H9 (cell line): ENCODE measurements around the gene CCR4. TPM values are rescaled to one million over a fixed set of nuclear protein-coding genes. Genes with fewer than 3 reads are reported as not detected.

ENCODE experiments used
- DNase-seq: peaks from one replicate; pipeline ENCODE4 v3.0.0-alpha.2; 2017
- H2AFZ ChIP-seq: one replicate; pipeline ENCODE4 v1.6.1; 2013; ENCODE audit warnings: mild to moderate bottlenecking, low read length, control low read depth, moderate library complexity
- H2AK5ac ChIP-seq: 2 replicates; pipeline ENCODE4 v1.6.1; 2013; ENCODE audit warnings: low read length, control low read depth, mixed read lengths; ENCODE audit not compliant: insufficient read length
- H2BK120ac ChIP-seq: one replicate; pipeline ENCODE4 v1.6.1; 2013; ENCODE audit warnings: low read depth, mild to moderate bottlenecking, low read length, control low read depth, inconsistent platforms; ENCODE audit not compliant: poor library complexity, severe bottlenecking
- H2BK12ac ChIP-seq: 2 replicates; pipeline ENCODE4 v1.6.1; 2013; ENCODE audit warnings: low read length, control low read depth, mixed read lengths, low read depth; ENCODE audit not compliant: insufficient read length
- H2BK15ac ChIP-seq: 2 replicates; pipeline ENCODE4 v1.6.1; 2013; ENCODE audit warnings: low read depth, low read length, control low read depth
- H2BK20ac ChIP-seq: one replicate; pipeline ENCODE4 v1.6.1; 2013; ENCODE audit warnings: low read depth, mild to moderate bottlenecking, low read length, control low read depth, inconsistent platforms; ENCODE audit not compliant: poor library complexity, severe bottlenecking
- H2BK5ac ChIP-seq: 2 replicates; pipeline ENCODE4 v1.6.1; 2013; ENCODE audit warnings: low read length, control low read depth, mixed read lengths; ENCODE audit not compliant: insufficient read length
- H3K14ac ChIP-seq: 2 replicates; pipeline ENCODE4 v1.6.1; 2013; ENCODE audit warnings: low read length, control low read depth; ENCODE audit not compliant: insufficient read depth
- H3K18ac ChIP-seq: 2 replicates; pipeline ENCODE4 v1.6.1; 2013; ENCODE audit warnings: low read depth, mild to moderate bottlenecking, mixed read lengths, low read length, control low read depth; ENCODE audit not compliant: insufficient read length
- H3K23ac ChIP-seq: 2 replicates; pipeline ENCODE4 v1.6.1; 2013; ENCODE audit warnings: low read length, control low read depth, mixed read lengths, low read depth; ENCODE audit not compliant: insufficient read length
- H3K23me2 ChIP-seq: 2 replicates; pipeline ENCODE4 v1.6.1; 2013; ENCODE audit warnings: low read depth, mild to moderate bottlenecking, mixed read lengths, low read length, control low read depth; ENCODE audit not compliant: insufficient read length, poor library complexity, severe bottlenecking
- H3K27ac ChIP-seq: 2 replicates; pipeline ENCODE4 v1.5.1; 2013; ENCODE audit warnings: low read length, control low read depth, mixed read lengths, low read depth; ENCODE audit not compliant: insufficient read length
- H3K27me3 ChIP-seq: 2 replicates; pipeline ENCODE4 v1.6.1; 2013; ENCODE audit warnings: low read length, control low read depth, inconsistent platforms; ENCODE audit not compliant: insufficient read depth
- H3K4ac ChIP-seq: 2 replicates; pipeline ENCODE4 v1.6.1; 2013; ENCODE audit warnings: low read depth, mild to moderate bottlenecking, control low read depth, inconsistent platforms, low read length, moderate library complexity
- H3K4me1 ChIP-seq: 2 replicates; pipeline ENCODE4 v1.6.1; 2013; ENCODE audit warnings: low read length, control low read depth, inconsistent platforms; ENCODE audit not compliant: insufficient read depth
- H3K4me2 ChIP-seq: 2 replicates; pipeline ENCODE4 v1.6.1; 2013; ENCODE audit warnings: low read length, control low read depth, mixed read lengths; ENCODE audit not compliant: insufficient read length, insufficient read depth
- H3K56ac ChIP-seq: 2 replicates; pipeline ENCODE4 v1.6.1; 2013; ENCODE audit warnings: low read depth, mild to moderate bottlenecking, mixed read lengths, low read length, control low read depth; ENCODE audit not compliant: insufficient read length
- H3K79me1 ChIP-seq: 2 replicates; pipeline ENCODE4 v1.6.1; 2013; ENCODE audit warnings: low read depth, mild to moderate bottlenecking, moderate library complexity, low read length, control low read depth, inconsistent platforms; ENCODE audit not compliant: insufficient read depth, poor library complexity, severe bottlenecking
- H3K79me2 ChIP-seq: 2 replicates; pipeline ENCODE4 v1.6.1; 2013; ENCODE audit warnings: low read length, control low read depth, inconsistent platforms; ENCODE audit not compliant: insufficient read depth
- H3K9ac ChIP-seq: 2 replicates; pipeline ENCODE4 v1.6.1; 2013; ENCODE audit warnings: low read length, control low read depth, mixed read lengths; ENCODE audit not compliant: insufficient read length; ENCODE audit errors: extremely low read depth
- H3K9me3 ChIP-seq: one replicate; pipeline ENCODE4 v1.6.1; 2013; ENCODE audit warnings: low read depth, low read length, inconsistent platforms; ENCODE audit not compliant: control insufficient read depth
- H3T11ph ChIP-seq: one replicate; pipeline ENCODE4 v1.6.1; 2013; ENCODE audit warnings: mild to moderate bottlenecking, low read length, control low read depth, inconsistent platforms
- H4K20me1 ChIP-seq: one replicate; pipeline ENCODE4 v1.6.1; 2013; ENCODE audit not compliant: control insufficient read depth, insufficient read length, insufficient read depth
- H4K5ac ChIP-seq: 2 replicates; pipeline ENCODE4 v1.6.1; 2013; ENCODE audit warnings: low read depth, mild to moderate bottlenecking, mixed read lengths, low read length, control low read depth; ENCODE audit not compliant: insufficient read length
- H4K8ac ChIP-seq: replicated peaks from 2 replicates; pipeline ENCODE4 v1.6.1; 2013; ENCODE audit warnings: low read length, control low read depth, mixed read lengths, low read depth; ENCODE audit not compliant: insufficient read length
- H4K91ac ChIP-seq: 2 replicates; pipeline ENCODE4 v1.6.1; 2013; ENCODE audit warnings: low read depth, mild to moderate bottlenecking, moderate library complexity, mixed read lengths, low read length, control low read depth; ENCODE audit not compliant: insufficient read length
- H3K27ac Mint-ChIP-seq, 3 experiments: 2 replicates in 2 of 3; 3 replicates in 1 of 3; pipeline ENCODE4 v1.8.0; 2020 to 2021; ENCODE audit warnings: mixed read lengths in 3 of 3, mild to moderate bottlenecking in 1 of 3, moderate library complexity in 1 of 3
- H3K27me3 Mint-ChIP-seq: 2 replicates; pipeline ENCODE4 v1.8.0; 2021; ENCODE audit warnings: low read depth, mild to moderate bottlenecking, moderate library complexity, mixed read lengths
- H3K36me3 Mint-ChIP-seq, 3 experiments: 2 replicates in 2 of 3; 3 replicates in 1 of 3; pipeline ENCODE4 v1.8.0; 2020 to 2021; ENCODE audit warnings: low read depth in 3 of 3, mixed read lengths in 3 of 3; ENCODE audit not compliant: insufficient read depth in 1 of 3
- H3K4me1 Mint-ChIP-seq, 2 experiments: 2 replicates each; pipeline ENCODE4 v1.8.0; 2020; ENCODE audit warnings: mixed read lengths in 2 of 2
- H3K4me3 Mint-ChIP-seq, 2 experiments: 2 replicates in 1 of 2; 3 replicates in 1 of 2; pipeline ENCODE4 v1.8.0; 2020 to 2021; ENCODE audit warnings: mild to moderate bottlenecking in 2 of 2, mixed read lengths in 2 of 2, moderate library complexity in 1 of 2
- H3K9me3 Mint-ChIP-seq, 2 experiments: 2 replicates in 1 of 2; 3 replicates in 1 of 2; pipeline ENCODE4 v1.8.0; 2020; ENCODE audit warnings: mild to moderate bottlenecking in 2 of 2, mixed read lengths in 2 of 2, moderate library complexity in 1 of 2
- CTCF ChIP-seq: fragments of 200-600 bp; sonication (generic); conservative IDR thresholded peaks from 3 replicates; pipeline ENCODE4 v1.8.0; 2021; ENCODE audit warnings: antibody characterized with exemption, mild to moderate bottlenecking
- WGBS: extraction: QIAGEN DNeasy Blood & Tissue Kit; methylation state at CpG from one replicate; pipeline ENCODE4 v1.1.7; 2013; ENCODE audit warnings: missing lambda C conversion rate, low lambda C conversion rate, mixed read lengths; ENCODE audit not compliant: insufficient read length; ENCODE audit errors: extremely low coverage; 5-methylcytosine and 5-hydroxymethylcytosine counted together
- total RNA-seq: library from RNA; stranded (reverse); gene quantifications from 2 replicates; pipeline ENCODE4 v1.2.1, GENCODE V29; 2021

CCR4 gene
- total RNA-seq, 1 experiment from 2014 or later: 0.07 TPM

DNA sequence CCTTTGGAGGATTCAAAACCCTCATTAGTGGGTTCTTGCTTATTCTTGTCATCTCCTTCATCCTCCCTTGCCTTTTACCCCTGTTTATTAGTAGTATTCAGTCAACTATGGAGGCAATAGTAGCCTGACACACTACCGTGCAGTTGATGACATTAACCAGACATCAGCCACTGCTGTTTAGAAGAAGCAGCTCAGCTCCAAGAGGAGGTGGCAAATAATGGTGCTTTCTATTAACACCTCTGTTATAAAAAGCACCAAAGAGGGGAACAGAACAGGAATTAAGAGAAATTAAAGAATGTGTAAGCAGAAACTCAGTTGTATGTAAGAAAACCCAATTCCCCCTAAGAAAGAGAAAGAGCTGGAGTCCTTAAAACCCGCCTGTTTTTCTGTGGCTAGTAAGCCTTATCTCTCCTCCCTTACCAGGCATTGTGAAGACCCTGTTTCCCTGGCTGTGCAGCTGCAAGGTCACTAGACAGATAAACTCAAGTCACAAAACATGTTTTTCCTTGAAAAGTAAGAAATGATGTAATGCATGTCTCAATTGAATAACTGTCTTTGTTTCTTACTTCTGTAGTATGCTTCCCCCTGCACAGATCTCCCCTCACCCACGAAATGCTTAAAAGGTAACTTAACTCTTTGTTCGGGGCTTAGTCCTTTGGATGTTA, 21.2 kb downstream of the CCR4 start:
- H2BK5ac ChIP-seq: no peak overlapping the region
- no peaks in the 10 kb centered on the region for H3K4me1 ChIP-seq
- H2BK12ac ChIP-seq: no peak overlapping the region
- no peak overlapping the region for H3K4me3 Mint-ChIP-seq
- no peak overlapping the region for H3K23ac ChIP-seq
- no peaks in the 10 kb centered on the region; a peak in 1 of 7 replicates for H3K36me3 Mint-ChIP-seq
- no peak overlapping the region for H4K5ac ChIP-seq
- H2AK5ac ChIP-seq: no peak overlapping the region
- H3T11ph ChIP-seq: no peak overlapping the region
- H3K23me2 ChIP-seq: no peaks in the 10 kb centered on the region
- H3K9me3 ChIP-seq: no peaks in the 10 kb centered on the region
- no peak overlapping the region for H2BK120ac ChIP-seq
- H3K4me2 ChIP-seq: no peak overlapping the region
- no peak overlapping the region for H3K9ac ChIP-seq
- no peak overlapping the region for H3K18ac ChIP-seq
- H2BK20ac ChIP-seq: no peak overlapping the region
- H3K4me1 Mint-ChIP-seq: peaks cover 10% of the 10 kb centered on the region in 2 experiments
- no CpG with 5 or more reads among the region's 4 CpGs for WGBS
- H3K79me2 ChIP-seq: no peaks in the 10 kb centered on the region
- H3K27me3 Mint-ChIP-seq: no peaks in the 10 kb centered on the region
- H3K4ac ChIP-seq: no peak overlapping the region
- H3K27ac Mint-ChIP-seq: no peak overlapping the region
- H4K8ac ChIP-seq: no peak overlapping the region
- H4K20me1 ChIP-seq: no peaks in the 10 kb centered on the region
- no peak for DNase-seq
- no peak overlapping the region for H3K27ac ChIP-seq
- no peaks in the 10 kb centered on the region for H3K27me3 ChIP-seq
- H3K14ac ChIP-seq: no peak overlapping the region
- H2BK15ac ChIP-seq: no peak overlapping the region
- no peaks in the 10 kb centered on the region for H3K79me1 ChIP-seq
- H3K56ac ChIP-seq: no peak overlapping the region
- no peak overlapping the region for H2AFZ ChIP-seq
- no peaks in the 10 kb centered on the region for H3K9me3 Mint-ChIP-seq
- no peak overlapping the region for H4K91ac ChIP-seq
- TF ChIP-seq CTCF: no peak
